ENCODE data around the gene FTO.

FTO gene

DNA sequence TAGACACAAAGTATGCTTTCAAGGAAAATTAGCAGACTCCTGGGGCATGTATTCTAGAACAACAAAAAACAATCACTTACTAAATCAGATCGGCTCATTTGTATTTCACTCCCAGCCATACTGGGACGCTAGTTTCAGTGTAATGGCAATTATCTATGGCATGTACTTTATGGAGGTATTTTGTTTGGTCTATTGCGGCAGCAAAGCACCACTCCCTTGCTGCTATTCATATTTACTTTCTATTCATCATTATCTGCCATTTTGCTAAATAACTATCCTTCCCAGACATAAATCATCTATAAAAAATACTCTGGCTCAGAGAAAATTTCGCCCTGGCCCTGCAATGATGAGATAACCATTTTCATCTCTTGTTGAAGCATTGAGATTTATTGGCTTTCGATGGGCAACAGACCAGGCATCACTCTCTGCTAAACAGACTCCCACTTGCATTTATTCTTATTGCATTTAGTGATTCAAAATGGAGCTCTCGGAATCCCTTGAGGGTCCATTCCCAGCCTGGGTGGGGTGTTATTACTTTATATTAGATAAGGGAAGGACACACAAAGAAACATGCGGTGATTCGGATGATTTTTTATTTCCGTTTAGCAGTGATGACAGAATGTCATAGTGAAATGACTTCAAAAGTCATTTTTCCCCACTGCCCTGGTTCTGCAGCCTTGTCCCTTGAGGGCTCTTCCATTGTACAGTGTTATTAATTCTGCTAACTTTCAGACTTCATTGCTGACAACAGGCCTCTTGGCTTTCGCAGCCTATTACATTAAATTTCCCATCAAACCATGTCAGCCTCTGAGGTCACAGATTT lies 356.9 kb downstream of the FTO start:
- no peaks in the 10 kb centered on the region for H3K79me2 ChIP-seq
- no peaks in the 10 kb centered on the region for H3K27me3 ChIP-seq (ENCODE audit: control insufficient read depth, insufficient read depth, low read length)
- no peak overlapping the region for H3K4me3 ChIP-seq (ENCODE audit: low read depth, low read length)
- no peaks in the 10 kb centered on the region for H3K36me3 ChIP-seq (ENCODE audit: control insufficient read depth, insufficient read depth, low read length)
- H2AFZ ChIP-seq = no peak overlapping the region
- no peak for TF ChIP-seq CTCF (IDR thresholded peaks at IDR 0.05)
- no peak overlapping the region for H3K9ac ChIP-seq
- H3K4me2 ChIP-seq (ENCODE audit: low read length) = no peak overlapping the region
- no peaks in the 10 kb centered on the region for H3K4me1 ChIP-seq
- no peaks in the 10 kb centered on the region for H3K9me3 ChIP-seq (ENCODE audit: control insufficient read depth, low read length)
- no peak overlapping the region for H3K27ac ChIP-seq

- H3K36me3 ChIP-seq (ENCODE audit: control insufficient read depth, insufficient read depth, low read length) = no peaks in the 10 kb centered on the region
- no peak overlapping the region for H2AFZ ChIP-seq
- H3K9ac ChIP-seq = no peak overlapping the region
- no peak overlapping the region for H3K4me2 ChIP-seq (ENCODE audit: low read length)
- TF ChIP-seq CTCF (IDR thresholded peaks at IDR 0.05) = no peak
- H3K79me2 ChIP-seq = no peaks in the 10 kb centered on the region
- no peaks in the 10 kb centered on the region for H3K27me3 ChIP-seq (ENCODE audit: control insufficient read depth, insufficient read depth, low read length)
- no peaks in the 10 kb centered on the region for H3K9me3 ChIP-seq (ENCODE audit: control insufficient read depth, low read length)
- no peak overlapping the region for H3K4me3 ChIP-seq (ENCODE audit: low read depth, low read length)
- H3K27ac ChIP-seq = no peak overlapping the region
- H3K4me1 ChIP-seq = no peaks in the 10 kb centered on the region
Observed at GRCh38 chr16:54061454-54061853, 357.5 kb downstream of the FTO start.

DNA sequence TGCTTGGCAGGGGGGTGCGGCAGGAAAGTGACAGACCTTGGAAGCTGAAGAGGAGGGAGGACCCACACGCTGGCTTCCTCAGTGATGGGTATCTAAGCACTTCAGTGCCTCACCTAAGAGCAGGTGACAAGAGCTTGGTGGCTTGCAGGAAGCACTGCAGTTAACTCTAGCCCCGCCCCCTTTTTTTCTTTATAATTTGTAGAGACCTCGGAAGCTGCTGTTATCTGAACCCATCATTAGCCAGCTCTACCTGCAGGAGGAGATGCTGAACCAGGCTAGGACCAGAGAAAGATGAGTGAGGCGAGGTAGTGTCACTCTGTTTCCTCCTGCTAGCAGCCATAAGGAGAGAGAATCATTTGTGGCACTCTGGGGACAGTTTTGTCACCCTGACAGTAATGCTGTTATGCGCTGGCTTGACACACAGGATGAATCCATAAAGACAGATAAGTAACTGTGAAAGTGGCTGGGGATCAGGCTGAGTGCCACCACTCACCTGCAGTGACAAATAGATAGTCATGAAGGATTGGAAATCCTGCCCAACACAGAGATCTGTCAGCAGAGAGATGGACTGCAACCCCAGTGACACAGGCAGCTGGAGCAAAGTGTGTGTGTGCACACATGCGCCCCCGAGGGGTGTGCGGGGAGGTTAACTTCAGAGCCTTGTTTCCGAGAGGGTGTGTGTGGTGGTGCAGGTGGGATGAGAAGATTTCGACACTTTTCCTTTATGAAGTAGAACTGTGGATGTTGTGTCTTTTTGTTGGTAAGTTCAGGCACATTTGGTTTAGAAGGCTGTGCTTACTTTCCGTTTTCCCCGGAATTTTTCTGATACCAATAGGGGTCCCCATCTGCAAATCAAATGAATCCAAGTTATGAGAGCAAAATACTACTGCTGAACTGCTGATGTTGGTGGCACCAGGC lies 358.7 kb downstream of the FTO start:
- H3K9ac ChIP-seq = no peak overlapping the region
- no peak for TF ChIP-seq CTCF (IDR thresholded peaks at IDR 0.05)
- H2AFZ ChIP-seq = no peak overlapping the region
- no peaks in the 10 kb centered on the region for H3K9me3 ChIP-seq (ENCODE audit: control insufficient read depth, low read length)
- no peaks in the 10 kb centered on the region for H3K27me3 ChIP-seq (ENCODE audit: control insufficient read depth, insufficient read depth, low read length)
- no peak overlapping the region for H3K27ac ChIP-seq
- no peaks in the 10 kb centered on the region for H3K4me1 ChIP-seq
- no peaks in the 10 kb centered on the region for H3K79me2 ChIP-seq
- H3K4me3 ChIP-seq (ENCODE audit: low read depth, low read length) = no peak overlapping the region
- no peak overlapping the region for H3K4me2 ChIP-seq (ENCODE audit: low read length)
- no peaks in the 10 kb centered on the region for H3K36me3 ChIP-seq (ENCODE audit: control insufficient read depth, insufficient read depth, low read length)

GRCh38 chr16:54063279-54063773 lies 359.4 kb downstream of the FTO start:
- no peaks in the 10 kb centered on the region for H3K36me3 ChIP-seq (ENCODE audit: control insufficient read depth, insufficient read depth, low read length)
- H2AFZ ChIP-seq = no peak overlapping the region
- H3K4me2 ChIP-seq (ENCODE audit: low read length) = no peak overlapping the region
- no peaks in the 10 kb centered on the region for H3K27me3 ChIP-seq (ENCODE audit: control insufficient read depth, insufficient read depth, low read length)
- no peak overlapping the region for H3K27ac ChIP-seq
- H3K79me2 ChIP-seq = no peaks in the 10 kb centered on the region
- TF ChIP-seq CTCF (IDR thresholded peaks at IDR 0.05) = no peak
- no peak overlapping the region for H3K9ac ChIP-seq
- no peaks in the 10 kb centered on the region for H3K4me1 ChIP-seq
- no peak overlapping the region for H3K4me3 ChIP-seq (ENCODE audit: low read depth, low read length)
- no peaks in the 10 kb centered on the region for H3K9me3 ChIP-seq (ENCODE audit: control insufficient read depth, low read length)

Measured in parathyroid adenoma (tissue), 2 donors.